Panc1 (cell line): Measurements from ENCODE around the gene SDC3.

Experiments
- CTCF ChIP-seq: fragments of 450-650 bp; IDR thresholded peaks from 2 replicates; pipeline ENCODE4 v1.5.1; 2017; ENCODE audit warnings: mild to moderate bottlenecking
- POLR2AphosphoS5 ChIP-seq: IDR thresholded peaks from 2 replicates; pipeline ENCODE4 v1.6.1; 2012; ENCODE audit warnings: mild to moderate bottlenecking, low read depth, low read length, moderate library complexity
- REST ChIP-seq, 2 experiments: IDR thresholded peaks; 2 replicates each; pipeline ENCODE4 v1.6.1; 2011 to 2012; ENCODE audit warnings: low read depth in 2 of 2, control low read depth in 1 of 2, low read length in 1 of 2, mild to moderate bottlenecking in 1 of 2, moderate library complexity in 1 of 2; ENCODE audit not compliant: insufficient read depth in 1 of 2

DNA sequence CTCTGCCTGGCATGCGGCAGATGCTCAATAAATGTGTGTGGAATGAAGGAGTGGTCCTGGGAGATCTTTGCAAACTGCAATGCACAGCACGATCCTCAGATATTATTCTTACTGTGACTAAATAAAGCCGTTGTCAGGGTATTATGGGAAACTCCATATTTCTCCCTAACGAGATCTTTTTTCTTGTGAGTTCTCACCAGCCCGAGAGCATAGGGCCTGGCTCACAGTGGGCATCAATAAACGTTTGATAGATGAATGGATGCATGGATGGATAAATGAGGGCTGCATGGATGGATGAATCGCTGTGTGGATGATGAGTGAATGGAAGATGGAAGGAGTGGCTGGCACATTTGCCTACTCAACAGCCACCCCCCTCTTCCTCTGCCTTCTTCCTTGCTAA lies 69.6 kb downstream of the SDC3 start:
- TF ChIP-seq POLR2AphosphoS5 (no peak), CTCF (no peak), REST (IDR thresholded peaks at IDR 0.05; ENCODE audit: insufficient read depth in 1 of 2, low read depth in 2 of 2, low read length in 1 of 2) (no peak)
